Hindlimb muscle (tissue), 1 donor: Measurements from ENCODE around the gene PTCD3. TPM values are rescaled to one million over a fixed set of nuclear protein-coding genes. Genes with fewer than 3 reads are reported as not detected.

Source experiments
- DNase-seq: peaks from one replicate; pipeline ENCODE4 v3.0.0-alpha.2; 2013
- polyA plus RNA-seq: library from polyadenylated mRNA; unstranded; fragments of 120-200 nt; gene quantifications from one replicate; pipeline ENCODE4 v1.2.1, GENCODE V29; 2013; ENCODE audit not compliant: insufficient read length

PTCD3 gene
- polyA plus RNA-seq, 1 donor = 71.6 TPM

GRCh38 chr2:86147793-86148192, 41.8 kb downstream of the PTCD3 start:
- DNase-seq = no peak

GRCh38 chr2:86150502-86150901, 44.5 kb downstream of the PTCD3 start:
- no peak for DNase-seq

- no peak for DNase-seq
Measured at GRCh38 chr2:86157009-86157556, 51.0 kb downstream of the PTCD3 start.

GRCh38 chr2:86158286-86158685, 52.3 kb downstream of the PTCD3 start:
- DNase-seq = no peak

GRCh38 chr2:86160156-86160952, 54.3 kb downstream of the PTCD3 start:
- no peak for DNase-seq

GRCh38 chr2:86170449-86170848, 64.4 kb downstream of the PTCD3 start:
- DNase-seq = no peak

GRCh38 chr2:86171295-86171694, 65.3 kb downstream of the PTCD3 start:
- DNase-seq = no peak

- no peak for DNase-seq
Measured at GRCh38 chr2:86172610-86173009, 66.6 kb downstream of the PTCD3 start.

GRCh38 chr2:86174445-86174844, 68.4 kb downstream of the PTCD3 start:
- no peak for DNase-seq

GRCh38 chr2:86175828-86176227, 69.8 kb downstream of the PTCD3 start:
- DNase-seq = no peak

GRCh38 chr2:86176597-86176996, 70.6 kb downstream of the PTCD3 start:
- DNase-seq = no peak

GRCh38 chr2:86185517-86186212, 79.6 kb downstream of the PTCD3 start:
- DNase-seq = no peak

- DNase-seq = no peak
Measured at GRCh38 chr2:86186431-86186830, 80.4 kb downstream of the PTCD3 start.

- no peak for DNase-seq
Measured at GRCh38 chr2:86189782-86190416, 83.9 kb downstream of the PTCD3 start.

Other genes starting within 250 kb of the PTCD3 start
- 43.2 TPM for gene ST3GAL5, start 217.2 kb upstream of the PTCD3 start, polyA plus RNA-seq
- 19.3 TPM for gene POLR1A, start 349 bp upstream of the PTCD3 start, polyA plus RNA-seq
- 71.7 TPM for gene IMMT, start 89.2 kb downstream of the PTCD3 start, polyA plus RNA-seq
- 29.2 TPM for gene MRPL35, start 93.2 kb downstream of the PTCD3 start, polyA plus RNA-seq
- 88.7 TPM for gene REEP1, start 231.4 kb downstream of the PTCD3 start, polyA plus RNA-seq